Measurements from ENCODE around the gene RP2.
A peak's percentile ranks its signal among the peaks of the same experiment; 100 is the strongest.

The RP2 gene

GRCh38 chrX:46841346-46841745, 4.5 kb downstream of the RP2 start:
- DNase-seq (ENCODE audit: low read depth): peak; percentile 58
- H3K4me3 ChIP-seq (ENCODE audit: low read length): no peak overlapping the region
- no peak for TF ChIP-seq CTCF (conservative IDR thresholded peaks at IDR 0.05; ENCODE audit: low read length)

- no peak for TF ChIP-seq CTCF (conservative IDR thresholded peaks at IDR 0.05; ENCODE audit: low read length)
- no peak for DNase-seq (ENCODE audit: low read depth)
- no peak overlapping the region for H3K4me3 ChIP-seq (ENCODE audit: low read length)
These were observed 8.1 kb downstream of the RP2 start for GRCh38 chrX:46844913-46845312.

GRCh38 chrX:46849933-46850332, 13.1 kb downstream of the RP2 start:
- no peak for TF ChIP-seq CTCF (conservative IDR thresholded peaks at IDR 0.05; ENCODE audit: low read length)
- H3K4me3 ChIP-seq (ENCODE audit: low read length): no peak overlapping the region
- DNase-seq (ENCODE audit: low read depth): no peak

- TF ChIP-seq CTCF (conservative IDR thresholded peaks at IDR 0.05; ENCODE audit: low read length): no peak
- DNase-seq (ENCODE audit: low read depth): no peak
- no peak overlapping the region for H3K4me3 ChIP-seq (ENCODE audit: low read length)
These were observed 13.9 kb downstream of the RP2 start for GRCh38 chrX:46850771-46851170.

GRCh38 chrX:46856483-46856882, 19.6 kb downstream of the RP2 start:
- no peak for DNase-seq (ENCODE audit: low read depth)
- no peak for TF ChIP-seq CTCF (conservative IDR thresholded peaks at IDR 0.05; ENCODE audit: low read length)
- no peak overlapping the region for H3K4me3 ChIP-seq (ENCODE audit: low read length)

GRCh38 chrX:46860557-46860956, 23.7 kb downstream of the RP2 start:
- H3K4me3 ChIP-seq (ENCODE audit: low read length): no peak overlapping the region
- no peak for DNase-seq (ENCODE audit: low read depth)
- no peak for TF ChIP-seq CTCF (conservative IDR thresholded peaks at IDR 0.05; ENCODE audit: low read length)

- DNase-seq (ENCODE audit: low read depth): no peak
- TF ChIP-seq CTCF (conservative IDR thresholded peaks at IDR 0.05; ENCODE audit: low read length): no peak
- no peak overlapping the region for H3K4me3 ChIP-seq (ENCODE audit: low read length)
These were observed 26.2 kb downstream of the RP2 start for GRCh38 chrX:46863072-46863471.

Data from AG10803 (cell line).